Measurements from ENCODE around the gene EPHB2. TPM values are rescaled to one million over a fixed set of nuclear protein-coding genes. Genes with fewer than 3 reads are reported as not detected.

EPHB2 gene
- total RNA-seq, 2 experiments from 2014 or later = 0.13 TPM; not detected in 1

DNA sequence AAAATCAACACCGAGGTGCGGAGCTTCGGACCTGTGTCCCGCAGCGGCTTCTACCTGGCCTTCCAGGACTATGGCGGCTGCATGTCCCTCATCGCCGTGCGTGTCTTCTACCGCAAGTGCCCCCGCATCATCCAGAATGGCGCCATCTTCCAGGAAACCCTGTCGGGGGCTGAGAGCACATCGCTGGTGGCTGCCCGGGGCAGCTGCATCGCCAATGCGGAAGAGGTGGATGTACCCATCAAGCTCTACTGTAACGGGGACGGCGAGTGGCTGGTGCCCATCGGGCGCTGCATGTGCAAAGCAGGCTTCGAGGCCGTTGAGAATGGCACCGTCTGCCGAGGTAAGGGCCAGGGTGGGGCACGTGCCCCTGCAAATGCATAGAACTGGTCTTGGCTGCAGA lies 74.1 kb downstream of the EPHB2 start:
- POLR2A ChIA-PET = no interaction called here
- ATAC-seq (no peak), DNase-seq (no peak)
- H3K4me1 Mint-ChIP-seq (ENCODE audit: low read depth) = no peaks in the 10 kb centered on the region
- H3K27ac Mint-ChIP-seq = no peak overlapping the region
- peaks cover 10% of the 10 kb centered on the region for H3K27me3 Mint-ChIP-seq
- CTCF ChIA-PET = no interaction called here
- intact Hi-C loops (cut with micrococcal nuclease) = no loop called here
- no peaks in the 10 kb centered on the region for H3K9me3 Mint-ChIP-seq
- H3K4me3 Mint-ChIP-seq = no peak overlapping the region
- TF ChIP-seq, protein P1, sequence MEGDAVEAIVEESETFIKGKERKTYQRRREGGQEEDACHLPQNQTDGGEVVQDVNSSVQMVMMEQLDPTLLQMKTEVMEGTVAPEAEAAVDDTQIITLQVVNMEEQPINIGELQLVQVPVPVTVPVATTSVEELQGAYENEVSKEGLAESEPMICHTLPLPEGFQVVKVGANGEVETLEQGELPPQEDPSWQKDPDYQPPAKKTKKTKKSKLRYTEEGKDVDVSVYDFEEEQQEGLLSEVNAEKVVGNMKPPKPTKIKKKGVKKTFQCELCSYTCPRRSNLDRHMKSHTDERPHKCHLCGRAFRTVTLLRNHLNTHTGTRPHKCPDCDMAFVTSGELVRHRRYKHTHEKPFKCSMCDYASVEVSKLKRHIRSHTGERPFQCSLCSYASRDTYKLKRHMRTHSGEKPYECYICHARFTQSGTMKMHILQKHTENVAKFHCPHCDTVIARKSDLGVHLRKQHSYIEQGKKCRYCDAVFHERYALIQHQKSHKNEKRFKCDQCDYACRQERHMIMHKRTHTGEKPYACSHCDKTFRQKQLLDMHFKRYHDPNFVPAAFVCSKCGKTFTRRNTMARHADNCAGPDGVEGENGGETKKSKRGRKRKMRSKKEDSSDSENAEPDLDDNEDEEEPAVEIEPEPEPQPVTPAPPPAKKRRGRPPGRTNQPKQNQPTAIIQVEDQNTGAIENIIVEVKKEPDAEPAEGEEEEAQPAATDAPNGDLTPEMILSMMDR (IDR thresholded peaks at IDR 0.05) = no peak
- H3K36me3 Mint-ChIP-seq (ENCODE audit: low read depth) = no peaks in the 10 kb centered on the region

DNA sequence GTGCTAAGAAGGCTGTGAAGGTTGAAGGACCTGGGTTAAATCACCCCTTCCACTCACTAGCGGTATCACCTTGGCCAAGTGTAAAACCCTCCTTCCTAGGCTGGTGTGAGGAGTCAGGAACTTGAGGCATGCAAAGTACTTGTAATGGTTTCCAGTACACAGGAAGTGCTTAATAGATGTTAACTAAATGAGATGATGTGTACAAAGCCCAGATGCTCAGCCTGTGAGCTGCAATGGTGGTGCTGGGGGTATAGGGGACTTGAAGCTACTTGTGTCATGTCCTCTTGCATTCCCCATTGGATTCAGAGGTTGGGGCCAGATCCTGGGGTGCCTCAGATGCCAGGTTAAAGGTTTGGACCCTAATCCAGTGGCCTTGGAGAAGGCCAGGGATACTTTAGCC lies 75.5 kb downstream of the EPHB2 start:
- ATAC-seq (no peak), DNase-seq (no peak)
- no peaks in the 10 kb centered on the region for H3K36me3 Mint-ChIP-seq (ENCODE audit: low read depth)
- TF ChIP-seq, protein P1 (IDR thresholded peaks at IDR 0.05) = no peak
- ChIA-PET POLR2A (no interaction called here), CTCF (no interaction called here)
- H3K4me1 Mint-ChIP-seq (ENCODE audit: low read depth) = no peaks in the 10 kb centered on the region
- peaks cover 5% of the 10 kb centered on the region for H3K27me3 Mint-ChIP-seq
- no peaks in the 10 kb centered on the region for H3K9me3 Mint-ChIP-seq
- H3K4me3 Mint-ChIP-seq = no peak overlapping the region
- H3K27ac Mint-ChIP-seq = no peak overlapping the region
- intact Hi-C loops (cut with micrococcal nuclease) = no loop called here

DNA sequence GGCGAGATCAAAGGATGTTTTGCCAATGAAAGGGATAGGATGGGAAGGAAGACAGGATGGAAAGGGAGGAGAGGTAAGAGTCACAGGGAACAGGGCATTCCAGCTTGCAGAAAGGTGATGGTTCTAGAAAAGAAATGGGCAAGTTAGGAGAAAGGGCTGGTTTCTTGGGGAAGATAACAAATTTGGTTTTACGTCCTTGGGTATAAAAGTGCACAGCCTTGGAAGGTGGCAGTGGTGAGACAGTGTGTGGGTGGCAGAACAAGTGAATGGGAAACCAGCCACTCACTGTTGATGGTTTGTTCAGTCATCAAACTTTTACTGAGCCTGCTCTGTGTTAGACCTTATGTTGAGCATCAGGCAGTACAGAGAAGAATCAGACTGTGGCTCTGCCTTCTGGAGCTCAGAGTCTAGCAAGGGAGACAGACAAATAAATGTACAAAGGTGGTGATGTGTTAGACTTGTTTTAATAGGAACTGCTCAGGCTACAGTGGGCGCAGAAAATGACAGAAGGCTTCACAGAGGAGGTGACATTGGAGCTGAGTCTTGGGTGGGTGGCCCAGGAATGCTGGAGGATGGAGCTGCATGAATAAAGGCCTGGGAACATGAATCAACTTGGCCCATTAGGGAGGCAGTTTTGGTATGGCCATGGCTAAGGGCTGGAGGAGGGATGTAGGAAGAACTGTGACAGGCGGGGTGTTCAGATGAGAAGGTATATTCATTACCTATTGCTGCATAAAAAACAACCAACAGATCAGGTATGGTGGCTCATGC lies 76.3 kb downstream of the EPHB2 start:
- Mint-ChIP-seq H3K27ac (no peak overlapping the region), H3K27me3 (peaks cover 3% of the 10 kb centered on the region), H3K36me3 (ENCODE audit: low read depth) (no peaks in the 10 kb centered on the region), H3K4me1 (ENCODE audit: low read depth) (no peaks in the 10 kb centered on the region), H3K9me3 (no peaks in the 10 kb centered on the region), H3K4me3 (no peak overlapping the region)
- TF ChIP-seq, protein P1 (IDR thresholded peaks at IDR 0.05) = no peak
- no peak for DNase-seq
- no peak for ATAC-seq
- POLR2A ChIA-PET = no interaction called here
- intact Hi-C loops (cut with micrococcal nuclease) = no loop called here
- CTCF ChIA-PET = no interaction called here

DNA sequence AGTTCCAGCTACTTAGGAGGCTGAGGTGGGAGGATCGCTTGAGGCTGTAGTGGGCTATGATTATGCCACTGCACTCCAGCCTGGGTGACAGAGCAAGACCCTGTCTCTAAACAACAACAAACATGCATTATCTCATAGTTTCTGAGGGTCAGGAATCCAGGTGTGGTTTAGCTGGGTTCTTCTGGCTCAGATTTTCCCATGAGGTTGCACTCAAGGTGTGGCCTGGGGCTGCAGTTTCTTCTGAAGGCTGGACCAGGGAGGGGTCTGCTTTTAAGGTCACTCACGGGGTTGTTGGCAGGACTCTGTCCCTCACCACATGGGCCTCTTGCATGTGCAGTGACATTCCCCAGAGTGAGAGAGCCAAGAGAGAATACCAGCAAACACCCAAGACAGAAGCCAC lies 77.0 kb downstream of the EPHB2 start:
- H3K4me1 Mint-ChIP-seq (ENCODE audit: low read depth) = no peaks in the 10 kb centered on the region
- no peak overlapping the region for H3K4me3 Mint-ChIP-seq
- peaks cover 3% of the 10 kb centered on the region for H3K27me3 Mint-ChIP-seq
- ATAC-seq = no peak
- DNase-seq = no peak
- TF ChIP-seq, protein P1 (IDR thresholded peaks at IDR 0.05) = no peak
- H3K36me3 Mint-ChIP-seq (ENCODE audit: low read depth) = no peaks in the 10 kb centered on the region
- CTCF ChIA-PET = no interaction called here
- POLR2A ChIA-PET = no interaction called here
- no peak overlapping the region for H3K27ac Mint-ChIP-seq
- intact Hi-C loops (cut with micrococcal nuclease) = no loop called here
- H3K9me3 Mint-ChIP-seq = no peaks in the 10 kb centered on the region

DNA sequence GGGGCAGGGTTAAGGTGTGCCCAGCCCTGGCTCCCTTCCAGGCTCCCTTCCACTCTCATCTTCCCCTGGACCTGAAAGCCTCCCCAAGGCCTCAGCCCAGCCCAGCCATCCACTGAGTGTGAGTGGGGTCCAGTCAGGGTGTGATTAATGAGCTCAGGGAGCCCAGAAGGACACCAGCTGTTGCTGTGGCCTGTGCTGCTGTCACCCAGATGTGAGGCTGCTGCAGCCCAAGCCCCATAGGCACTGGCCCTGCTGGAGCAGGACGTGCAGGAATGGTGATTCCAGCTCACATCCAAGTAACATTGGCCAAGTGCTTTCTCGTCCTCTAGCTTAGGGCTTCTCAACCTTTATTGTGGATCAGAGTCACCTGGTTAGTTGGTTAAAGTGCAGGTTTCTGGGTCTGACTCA lies 77.6 kb downstream of the EPHB2 start:
- Mint-ChIP-seq H3K27me3 (peaks cover 3% of the 10 kb centered on the region), H3K4me3 (no peak overlapping the region), H3K9me3 (no peaks in the 10 kb centered on the region), H3K4me1 (ENCODE audit: low read depth) (no peaks in the 10 kb centered on the region), H3K27ac (no peak overlapping the region), H3K36me3 (ENCODE audit: low read depth) (no peaks in the 10 kb centered on the region)
- ChIA-PET CTCF (no interaction called here), POLR2A (no interaction called here)
- no peak for ATAC-seq
- DNase-seq = no peak
- intact Hi-C loops (cut with micrococcal nuclease) = no loop called here
- TF ChIP-seq, protein P1 (IDR thresholded peaks at IDR 0.05) = no peak

All from activated CD8-positive, alpha-beta T cell treated with anti-CD3 and anti-CD28 coated beads for 36 hours (primary cell).